Measurements from ENCODE around the gene NCAPD2.
A peak's percentile ranks its signal among the peaks of the same experiment; 100 is the strongest.

Gene NCAPD2

GRCh38 chr12:6549684-6550151 lies 55.8 kb downstream of the NCAPD2 start:
- no peak for TF ChIP-seq CTCF (conservative IDR thresholded peaks at IDR 0.05; ENCODE audit: low read depth, low read length)
- no peak overlapping the region for H3K4me3 ChIP-seq (ENCODE audit: low read depth, low read length)
- no peak for DNase-seq (ENCODE audit: low read depth)

- no peak for DNase-seq (ENCODE audit: low read depth)
- no peak overlapping the region for H3K4me3 ChIP-seq (ENCODE audit: low read depth, low read length)
- TF ChIP-seq CTCF (conservative IDR thresholded peaks at IDR 0.05; ENCODE audit: low read depth, low read length), result no peak
These were observed 56.6 kb downstream of the NCAPD2 start for GRCh38 chr12:6550294-6551062.

- TF ChIP-seq CTCF (conservative IDR thresholded peaks at IDR 0.05; ENCODE audit: low read depth, low read length), result no peak
- H3K4me3 ChIP-seq (ENCODE audit: low read depth, low read length), result no peak overlapping the region
- DNase-seq (ENCODE audit: low read depth), result no peak
These were observed 57.2 kb downstream of the NCAPD2 start for GRCh38 chr12:6551063-6551461.

- no peak for TF ChIP-seq CTCF (conservative IDR thresholded peaks at IDR 0.05; ENCODE audit: low read depth, low read length)
- peak; percentile 80 for DNase-seq (ENCODE audit: low read depth)
- no peak overlapping the region for H3K4me3 ChIP-seq (ENCODE audit: low read depth, low read length)
These were observed 57.7 kb downstream of the NCAPD2 start for GRCh38 chr12:6551496-6552139.

- peak overlapping the region; percentile 1 for H3K4me3 ChIP-seq (ENCODE audit: low read depth, low read length)
These were observed 58.2 kb downstream of the NCAPD2 start for GRCh38 chr12:6552140-6552551.

GRCh38 chr12:6553051-6553868 lies 59.4 kb downstream of the NCAPD2 start:
- no peak for TF ChIP-seq CTCF (conservative IDR thresholded peaks at IDR 0.05; ENCODE audit: low read depth, low read length)
- DNase-seq (ENCODE audit: low read depth), result peak; percentile 63
- no peak overlapping the region for H3K4me3 ChIP-seq (ENCODE audit: low read depth, low read length)

More at GRCh38 chr12:6552140-6552551, 58.2 kb downstream of the NCAPD2 start:
- no peak for TF ChIP-seq CTCF (conservative IDR thresholded peaks at IDR 0.05; ENCODE audit: low read depth, low read length)
- DNase-seq (ENCODE audit: low read depth), result no peak
